ENCODE measurements around the gene ZNF414. TPM values are rescaled to one million over a fixed set of nuclear protein-coding genes. Genes with fewer than 3 reads are reported as not detected.

ZNF414 gene
- total RNA-seq, 1 experiment from 2014 or later = 4.6 TPM

GRCh38 chr19:8519388-8519787 lies 5.4 kb upstream of the ZNF414 start:
- Histone ChIP-seq H3K27ac (ENCODE audit: low read length) (no peak overlapping the region), H3K9me3 (ENCODE audit: low read length) (no peaks in the 10 kb centered on the region), H3K36me3 (ENCODE audit: low read depth, low read length) (no peaks in the 10 kb centered on the region), H3K4me3 (ENCODE audit: low read length) (no peak overlapping the region), H2AFZ (ENCODE audit: low read length) (no peak overlapping the region), H3K4me2 (ENCODE audit: low read length) (no peak overlapping the region), H3F3A (ENCODE audit: low read length, unreplicated experiment) (no peaks in the 10 kb centered on the region), H3K4me1 (ENCODE audit: insufficient read depth, low read length) (no peaks in the 10 kb centered on the region), H3K27me3 (ENCODE audit: low read length) (no peaks in the 10 kb centered on the region), H3K9me2 (replicated peaks; ENCODE audit: low read length) (no peaks in the 10 kb centered on the region), H4K20me1 (ENCODE audit: low read length) (no peaks in the 10 kb centered on the region), H3K9ac (ENCODE audit: low read length) (no peak overlapping the region), H3K79me2 (ENCODE audit: low read length) (no peaks in the 10 kb centered on the region)
- TF ChIP-seq EZH2phosphoT487 (IDR thresholded peaks at IDR 0.05; ENCODE audit: borderline replicate concordance, low read length) = no peak
- TF ChIP-seq EZH2 (IDR thresholded peaks at IDR 0.05; ENCODE audit: low read length, unreplicated experiment) = no peak
- no peak for TF ChIP-seq CTCF (conservative IDR thresholded peaks at IDR 0.05; ENCODE audit: low read depth, low read length)
- no TSS peak for BruUV-seq (replicated peaks)
- CTCF ChIA-PET = interaction anchor here (0.7 kb wide), 2 partner anchors 63 to 211 kb away, joined by 5 read pairs; partner anchors contain the start of gene CD320
- ATAC-seq (no peak), DNase-seq (no peak)
- intact Hi-C loops (cut with micrococcal nuclease) = no loop called here
- POLR2A ChIA-PET (ENCODE audit: unreplicated experiment) = no interaction called here

GRCh38 chr19:8518536-8518935 lies 4.6 kb upstream of the ZNF414 start:
- TF ChIP-seq CTCF (conservative IDR thresholded peaks at IDR 0.05; ENCODE audit: low read depth, low read length) (no peak), EZH2 (IDR thresholded peaks at IDR 0.05; ENCODE audit: low read length, unreplicated experiment) (no peak), EZH2phosphoT487 (IDR thresholded peaks at IDR 0.05; ENCODE audit: borderline replicate concordance, low read length) (no peak)
- Histone ChIP-seq H3K9ac (ENCODE audit: low read length) (no peak overlapping the region), H4K20me1 (ENCODE audit: low read length) (no peaks in the 10 kb centered on the region), H3K4me1 (ENCODE audit: insufficient read depth, low read length) (no peaks in the 10 kb centered on the region), H3K9me3 (ENCODE audit: low read length) (no peaks in the 10 kb centered on the region), H3K27me3 (ENCODE audit: low read length) (no peaks in the 10 kb centered on the region), H2AFZ (ENCODE audit: low read length) (no peak overlapping the region), H3K4me2 (ENCODE audit: low read length) (no peak overlapping the region), H3K9me2 (replicated peaks; ENCODE audit: low read length) (no peaks in the 10 kb centered on the region), H3F3A (ENCODE audit: low read length, unreplicated experiment) (no peaks in the 10 kb centered on the region), H3K36me3 (ENCODE audit: low read depth, low read length) (no peaks in the 10 kb centered on the region), H3K4me3 (ENCODE audit: low read length) (no peak overlapping the region), H3K79me2 (ENCODE audit: low read length) (no peaks in the 10 kb centered on the region), H3K27ac (ENCODE audit: low read length) (no peak overlapping the region)
- intact Hi-C loops (cut with micrococcal nuclease) = no loop called here
- CTCF ChIA-PET = no interaction called here
- no TSS peak for BruUV-seq (replicated peaks)
- ATAC-seq = no peak
- DNase-seq = no peak
- POLR2A ChIA-PET (ENCODE audit: unreplicated experiment) = no interaction called here

GRCh38 chr19:8517551-8518442 lies 3.8 kb upstream of the ZNF414 start:
- H3K9ac ChIP-seq (ENCODE audit: low read length) = no peak overlapping the region
- H3K4me3 ChIP-seq (ENCODE audit: low read length) = no peak overlapping the region
- H2AFZ ChIP-seq (ENCODE audit: low read length) = no peak overlapping the region
- no TSS peak for BruUV-seq (replicated peaks)
- no peaks in the 10 kb centered on the region for H3K36me3 ChIP-seq (ENCODE audit: low read depth, low read length)
- no peaks in the 10 kb centered on the region for H3K79me2 ChIP-seq (ENCODE audit: low read length)
- no peak for ATAC-seq
- TF ChIP-seq EZH2phosphoT487 (IDR thresholded peaks at IDR 0.05; ENCODE audit: borderline replicate concordance, low read length) (no peak), EZH2 (IDR thresholded peaks at IDR 0.05; ENCODE audit: low read length, unreplicated experiment) (no peak), CTCF (conservative IDR thresholded peaks at IDR 0.05; ENCODE audit: low read depth, low read length) (no peak)
- no peaks in the 10 kb centered on the region for H3K9me3 ChIP-seq (ENCODE audit: low read length)
- H3K27ac ChIP-seq (ENCODE audit: low read length) = no peak overlapping the region
- intact Hi-C loops (cut with micrococcal nuclease) = no loop called here
- peaks cover 7% of the 10 kb centered on the region for H3K4me1 ChIP-seq (ENCODE audit: insufficient read depth, low read length)
- no peak for DNase-seq
- no peaks in the 10 kb centered on the region for H3K27me3 ChIP-seq (ENCODE audit: low read length)
- no peak overlapping the region for H3K4me2 ChIP-seq (ENCODE audit: low read length)
- no peaks in the 10 kb centered on the region for H3K9me2 ChIP-seq (replicated peaks; ENCODE audit: low read length)
- ChIA-PET POLR2A (ENCODE audit: unreplicated experiment) (no interaction called here), CTCF (interaction anchor here (0.5 kb wide), 1 partner anchor 63 kb away, joined by 9 read pairs; no protein-coding TSS in a partner anchor)
- no peaks in the 10 kb centered on the region for H3F3A ChIP-seq (ENCODE audit: low read length, unreplicated experiment)
- H4K20me1 ChIP-seq (ENCODE audit: low read length) = no peaks in the 10 kb centered on the region
